Esophagus muscularis mucosa (tissue), 4 donors: ENCODE results near the gene SRRM2.

Experiments
- EP300 ChIP-seq: sonication (generic); formaldehyde crosslinking; IDR thresholded peaks from one replicate; pipeline ENCODE4 v1.6.1; 2017; ENCODE audit warnings: antibody characterized with exemption
- POLR2A ChIP-seq: fragments of 450-650 bp; IDR thresholded peaks from one replicate; pipeline ENCODE4 v1.6.1; 2017; ENCODE audit warnings: antibody characterized with exemption, moderate library complexity, mild to moderate bottlenecking, low read depth
- POLR2AphosphoS5 ChIP-seq, 2 donors: sonication (generic); formaldehyde crosslinking; IDR thresholded peaks; one replicate each; pipeline ENCODE4 v1.6.1; 2017; ENCODE audit warnings: antibody characterized with exemption in 2 of 2
- TF ChIP-seq, protein P1 (sequence below), 3 experiments: fragments of 200-600 bp in 2 of 3; fragments of 450-650 bp in 1 of 3; sonication (generic) in 2 of 3; IDR thresholded peaks; one replicate each; pipeline ENCODE4 v1.5.1; 2017 to 2019; ENCODE audit warnings: antibody characterized with exemption in 3 of 3, mild to moderate bottlenecking in 2 of 3, moderate library complexity in 1 of 3

DNA sequence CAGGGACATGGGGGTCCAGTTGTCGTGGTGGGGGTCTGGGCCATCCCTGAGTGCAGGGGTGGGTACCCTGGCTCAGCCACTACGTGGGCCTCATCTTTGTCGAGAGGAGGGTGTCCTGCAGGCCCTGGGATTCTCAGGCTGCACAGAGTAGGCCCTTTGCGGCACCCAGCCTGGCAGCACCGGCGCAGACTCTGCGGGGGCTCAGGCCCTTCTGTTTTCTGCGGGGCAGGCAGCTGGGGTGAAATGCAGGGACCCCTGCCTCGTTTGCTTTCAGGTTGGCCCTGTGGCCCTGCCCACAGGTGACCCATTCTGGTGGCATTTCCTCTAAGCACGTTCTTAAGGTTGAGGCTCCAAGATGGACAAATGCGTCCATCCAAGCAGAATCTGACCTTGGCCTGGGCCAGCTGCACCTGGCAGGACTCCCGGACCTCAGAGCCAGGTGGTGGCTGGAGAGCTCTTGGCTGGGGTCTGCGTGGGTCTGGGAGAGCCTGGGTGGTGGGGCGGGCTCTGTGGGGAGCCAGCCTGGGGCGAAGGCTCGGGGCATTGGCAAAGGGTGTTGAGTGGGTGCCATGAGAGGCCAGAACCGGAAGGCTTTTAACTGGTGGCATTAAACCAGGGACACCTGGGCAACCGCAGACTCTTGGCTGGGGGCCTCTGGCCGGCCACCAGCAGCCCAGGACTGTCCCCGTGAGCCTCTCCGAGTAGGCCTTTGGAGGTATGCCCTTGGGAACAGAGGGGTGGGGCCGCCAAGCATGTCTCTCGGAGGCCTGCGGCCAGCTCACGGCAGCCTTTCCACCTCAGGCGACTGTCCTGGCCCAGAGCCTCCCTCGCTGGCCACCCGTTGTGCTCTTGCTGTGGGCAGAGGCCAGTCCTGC lies 49.3 kb upstream of the SRRM2 start:
- TF ChIP-seq, protein P1, sequence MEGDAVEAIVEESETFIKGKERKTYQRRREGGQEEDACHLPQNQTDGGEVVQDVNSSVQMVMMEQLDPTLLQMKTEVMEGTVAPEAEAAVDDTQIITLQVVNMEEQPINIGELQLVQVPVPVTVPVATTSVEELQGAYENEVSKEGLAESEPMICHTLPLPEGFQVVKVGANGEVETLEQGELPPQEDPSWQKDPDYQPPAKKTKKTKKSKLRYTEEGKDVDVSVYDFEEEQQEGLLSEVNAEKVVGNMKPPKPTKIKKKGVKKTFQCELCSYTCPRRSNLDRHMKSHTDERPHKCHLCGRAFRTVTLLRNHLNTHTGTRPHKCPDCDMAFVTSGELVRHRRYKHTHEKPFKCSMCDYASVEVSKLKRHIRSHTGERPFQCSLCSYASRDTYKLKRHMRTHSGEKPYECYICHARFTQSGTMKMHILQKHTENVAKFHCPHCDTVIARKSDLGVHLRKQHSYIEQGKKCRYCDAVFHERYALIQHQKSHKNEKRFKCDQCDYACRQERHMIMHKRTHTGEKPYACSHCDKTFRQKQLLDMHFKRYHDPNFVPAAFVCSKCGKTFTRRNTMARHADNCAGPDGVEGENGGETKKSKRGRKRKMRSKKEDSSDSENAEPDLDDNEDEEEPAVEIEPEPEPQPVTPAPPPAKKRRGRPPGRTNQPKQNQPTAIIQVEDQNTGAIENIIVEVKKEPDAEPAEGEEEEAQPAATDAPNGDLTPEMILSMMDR (IDR thresholded peaks at IDR 0.05) = no peak
- no peak for TF ChIP-seq POLR2AphosphoS5 (IDR thresholded peaks at IDR 0.05)
- TF ChIP-seq POLR2A = no peak
- no peak for TF ChIP-seq EP300
